ENCODE measurements around the gene TMEM164.
A peak's percentile ranks its signal among the peaks of the same experiment; 100 is the strongest.

TMEM164 gene

DNA sequence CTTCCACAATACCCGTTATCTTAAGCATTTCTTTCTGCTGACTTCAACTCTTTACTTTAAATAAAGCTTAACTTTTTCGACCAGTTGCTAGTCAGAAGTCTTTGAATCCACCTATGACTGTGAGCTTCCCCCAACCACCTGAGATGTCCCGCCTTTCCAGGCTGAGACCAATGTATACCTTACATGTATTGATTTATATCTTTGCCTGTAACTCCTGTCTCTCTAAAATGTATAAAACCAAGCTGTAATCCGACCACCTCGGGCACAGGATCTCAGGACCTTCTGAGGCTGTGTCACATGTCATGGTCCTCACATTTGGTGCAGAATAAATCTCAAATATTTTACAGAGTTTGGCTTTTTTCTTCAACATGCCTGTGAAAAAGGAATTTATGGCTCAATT lies 2.9 kb upstream of the TMEM164 start:
- H3K36me3 ChIP-seq (ENCODE audit: control insufficient read depth in 1 of 2, insufficient read depth in 2 of 2, low read length in 2 of 2): no peaks in the 10 kb centered on the region
- no peak overlapping the region for H3K23ac ChIP-seq (ENCODE audit: low read length)
- H3K27me3 ChIP-seq (ENCODE audit: insufficient read depth, low read length): no peaks in the 10 kb centered on the region
- no peak overlapping the region for H2BK5ac ChIP-seq (ENCODE audit: low read depth, low read length, poor library complexity)
- no peak overlapping the region for H3K9ac ChIP-seq (ENCODE audit: low read length)
- no peak overlapping the region for H2AFZ ChIP-seq (ENCODE audit: insufficient read depth, low read length, poor library complexity)
- peaks cover 9 to 24% of the 10 kb centered on the region in 2 experiments for H3K4me1 ChIP-seq (ENCODE audit: control insufficient read depth in 1 of 2, insufficient read depth in 2 of 2, low read length in 2 of 2)
- H3K79me2 ChIP-seq (ENCODE audit: control insufficient read depth, insufficient read depth, low read length, poor library complexity): peaks cover 4% of the 10 kb centered on the region
- H3K9me3 ChIP-seq (ENCODE audit: insufficient read depth, low read depth, low read length): no peaks in the 10 kb centered on the region
- no peak overlapping the region for H3K18ac ChIP-seq (ENCODE audit: low read length)
- no peak overlapping the region for H3K4me3 ChIP-seq (ENCODE audit: low read depth, low read length)
- H4K91ac ChIP-seq (ENCODE audit: low read depth, low read length): no peak overlapping the region
- no peak overlapping the region for H2AK5ac ChIP-seq (ENCODE audit: low read length)
- no peak overlapping the region for H4K8ac ChIP-seq (ENCODE audit: low read depth, low read length)
- H3K79me1 ChIP-seq (ENCODE audit: low read length): peaks cover 5% of the 10 kb centered on the region
- no peak overlapping the region for H3K4ac ChIP-seq (ENCODE audit: low read depth, low read length)
- no peak overlapping the region for H4K12ac ChIP-seq (ENCODE audit: low read depth, low read length)
- no peak overlapping the region for H2BK12ac ChIP-seq (ENCODE audit: low read length)
- no CpG with 5 or more reads among the region's 5 CpGs for WGBS (ENCODE audit: extremely low coverage, insufficient coverage, insufficient read length)
- no peak for DNase-seq
- H2BK120ac ChIP-seq (ENCODE audit: insufficient read depth, low read length, poor library complexity): no peak overlapping the region
- no peak overlapping the region for H3K14ac ChIP-seq (ENCODE audit: low read length)
- H3K4me2 ChIP-seq (ENCODE audit: low read length): no peak overlapping the region
- H3K27ac ChIP-seq (ENCODE audit: low read depth, low read length): no peak overlapping the region

GRCh38 chrX:110000847-110001713 lies 1.8 kb upstream of the TMEM164 start:
- DNase-seq: no peak
- H2BK5ac ChIP-seq (ENCODE audit: low read depth, low read length, poor library complexity): no peak overlapping the region
- H3K27ac ChIP-seq (ENCODE audit: low read depth, low read length): no peak overlapping the region
- H3K79me1 ChIP-seq (ENCODE audit: low read length): peaks cover 5% of the 10 kb centered on the region
- H3K4me3 ChIP-seq (ENCODE audit: low read depth, low read length): no peak overlapping the region
- H2AFZ ChIP-seq (ENCODE audit: insufficient read depth, low read length, poor library complexity): no peak overlapping the region
- H3K27me3 ChIP-seq (ENCODE audit: insufficient read depth, low read length): no peaks in the 10 kb centered on the region
- H3K4me2 ChIP-seq (ENCODE audit: low read length): no peak overlapping the region
- H3K79me2 ChIP-seq (ENCODE audit: control insufficient read depth, insufficient read depth, low read length, poor library complexity): peaks cover 4% of the 10 kb centered on the region
- H3K4me1 ChIP-seq (ENCODE audit: control insufficient read depth in 1 of 2, insufficient read depth in 2 of 2, low read length in 2 of 2): peaks cover 13 to 28% of the 10 kb centered on the region in 2 experiments
- no peak overlapping the region for H2BK120ac ChIP-seq (ENCODE audit: insufficient read depth, low read length, poor library complexity)
- H3K18ac ChIP-seq (ENCODE audit: low read length): no peak overlapping the region
- no peaks in the 10 kb centered on the region for H3K9me3 ChIP-seq (ENCODE audit: insufficient read depth, low read depth, low read length)
- H3K36me3 ChIP-seq (ENCODE audit: control insufficient read depth in 1 of 2, insufficient read depth in 2 of 2, low read length in 2 of 2): no peaks in the 10 kb centered on the region
- H4K12ac ChIP-seq (ENCODE audit: low read depth, low read length): no peak overlapping the region
- no peak overlapping the region for H4K91ac ChIP-seq (ENCODE audit: low read depth, low read length)
- H3K9ac ChIP-seq (ENCODE audit: low read length): no peak overlapping the region
- no CpG with 5 or more reads among the region's 16 CpGs for WGBS (ENCODE audit: extremely low coverage, insufficient coverage, insufficient read length)
- H4K8ac ChIP-seq (ENCODE audit: low read depth, low read length): no peak overlapping the region
- H3K14ac ChIP-seq (ENCODE audit: low read length): no peak overlapping the region
- no peak overlapping the region for H2AK5ac ChIP-seq (ENCODE audit: low read length)
- H3K23ac ChIP-seq (ENCODE audit: low read length): no peak overlapping the region
- no peak overlapping the region for H2BK12ac ChIP-seq (ENCODE audit: low read length)
- no peak overlapping the region for H3K4ac ChIP-seq (ENCODE audit: low read depth, low read length)

DNA sequence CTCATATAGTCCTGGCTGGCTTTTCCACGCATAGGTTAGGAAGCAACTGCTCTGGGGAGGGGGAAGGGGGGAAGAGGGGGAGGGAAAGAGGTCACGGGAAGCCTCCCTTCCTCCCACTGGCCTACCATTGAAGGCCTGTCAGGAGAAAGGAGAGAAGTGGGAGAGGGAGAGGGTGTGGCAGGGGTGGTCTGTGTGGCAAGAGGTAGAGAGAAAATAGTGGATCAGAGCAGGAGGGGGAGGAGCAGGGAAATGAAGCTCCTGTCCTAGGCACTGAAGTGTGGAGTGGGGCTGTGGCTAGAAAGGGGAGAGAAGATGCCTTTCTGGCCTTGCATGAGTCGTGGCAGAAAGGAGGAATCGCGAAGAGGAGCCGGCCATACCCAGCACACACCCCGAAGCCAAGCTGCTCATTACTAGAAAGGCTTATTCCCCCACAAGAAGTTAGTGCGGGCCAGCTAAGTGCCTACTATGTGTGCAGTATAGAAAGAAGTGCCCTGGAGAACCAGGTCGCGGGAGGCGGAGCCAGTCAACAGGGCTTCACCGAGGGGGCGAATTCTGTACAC lies 1.1 kb upstream of the TMEM164 start:
- Histone ChIP-seq H2AFZ (ENCODE audit: insufficient read depth, low read length, poor library complexity) (no peak overlapping the region), H3K79me2 (ENCODE audit: control insufficient read depth, insufficient read depth, low read length, poor library complexity) (peaks cover 4% of the 10 kb centered on the region), H3K9me3 (ENCODE audit: insufficient read depth, low read depth, low read length) (no peaks in the 10 kb centered on the region), H3K9ac (ENCODE audit: low read length) (no peak overlapping the region), H3K36me3 (ENCODE audit: control insufficient read depth in 1 of 2, insufficient read depth in 2 of 2, low read length in 2 of 2) (no peaks in the 10 kb centered on the region), H2BK120ac (ENCODE audit: insufficient read depth, low read length, poor library complexity) (no peak overlapping the region), H3K18ac (ENCODE audit: low read length) (no peak overlapping the region), H3K4me3 (ENCODE audit: low read depth, low read length) (peak overlapping the region; percentile 83), H3K23ac (ENCODE audit: low read length) (no peak overlapping the region), H3K4ac (ENCODE audit: low read depth, low read length) (no peak overlapping the region), H2BK5ac (ENCODE audit: low read depth, low read length, poor library complexity) (no peak overlapping the region), H3K14ac (ENCODE audit: low read length) (no peak overlapping the region), H2BK12ac (ENCODE audit: low read length) (no peak overlapping the region), H2AK5ac (ENCODE audit: low read length) (no peak overlapping the region), H4K91ac (ENCODE audit: low read depth, low read length) (no peak overlapping the region), H3K27ac (ENCODE audit: low read depth, low read length) (no peak overlapping the region), H3K4me2 (ENCODE audit: low read length) (peak overlapping the region; percentile 69), H4K12ac (ENCODE audit: low read depth, low read length) (no peak overlapping the region), H3K79me1 (ENCODE audit: low read length) (peaks cover 5% of the 10 kb centered on the region), H3K4me1 (ENCODE audit: control insufficient read depth in 1 of 2, insufficient read depth in 2 of 2, low read length in 2 of 2) (peaks cover 13 to 26% of the 10 kb centered on the region in 2 experiments), H4K8ac (ENCODE audit: low read depth, low read length) (peak overlapping the region; percentile 88), H3K27me3 (ENCODE audit: insufficient read depth, low read length) (no peaks in the 10 kb centered on the region)
- no peak for DNase-seq
- WGBS (ENCODE audit: extremely low coverage, insufficient coverage, insufficient read length): no CpG with 5 or more reads among the region's 13 CpGs

- H4K91ac ChIP-seq (ENCODE audit: low read depth, low read length): peak overlapping the region; percentile 45
- peak overlapping the region; percentile 71 for H3K9ac ChIP-seq (ENCODE audit: low read length)
- no peak overlapping the region for H3K27ac ChIP-seq (ENCODE audit: low read depth, low read length)
- H2AK5ac ChIP-seq (ENCODE audit: low read length): no peak overlapping the region
- peaks cover 13 to 21% of the 10 kb centered on the region in 2 experiments for H3K4me1 ChIP-seq (ENCODE audit: control insufficient read depth in 1 of 2, insufficient read depth in 2 of 2, low read length in 2 of 2)
- peak overlapping the region; percentile 52 for H4K12ac ChIP-seq (ENCODE audit: low read depth, low read length)
- H3K27me3 ChIP-seq (ENCODE audit: insufficient read depth, low read length): no peaks in the 10 kb centered on the region
- H3K79me1 ChIP-seq (ENCODE audit: low read length): peaks cover 5% of the 10 kb centered on the region
- peak overlapping the region; percentile 70 for H3K14ac ChIP-seq (ENCODE audit: low read length)
- no peaks in the 10 kb centered on the region for H3K9me3 ChIP-seq (ENCODE audit: insufficient read depth, low read depth, low read length)
- no peak for DNase-seq
- H3K23ac ChIP-seq (ENCODE audit: low read length): no peak overlapping the region
- no peaks in the 10 kb centered on the region for H3K36me3 ChIP-seq (ENCODE audit: control insufficient read depth in 1 of 2, insufficient read depth in 2 of 2, low read length in 2 of 2)
- no CpG with 5 or more reads among the region's 46 CpGs for WGBS (ENCODE audit: extremely low coverage, insufficient coverage, insufficient read length)
- no peak overlapping the region for H2BK12ac ChIP-seq (ENCODE audit: low read length)
- peak overlapping the region; percentile 86 for H2AFZ ChIP-seq (ENCODE audit: insufficient read depth, low read length, poor library complexity)
- H3K79me2 ChIP-seq (ENCODE audit: control insufficient read depth, insufficient read depth, low read length, poor library complexity): peaks cover 4% of the 10 kb centered on the region
- H4K8ac ChIP-seq (ENCODE audit: low read depth, low read length): peak overlapping the region; percentile 53
- no peak overlapping the region for H3K4ac ChIP-seq (ENCODE audit: low read depth, low read length)
- peak overlapping the region; percentile 46 for H2BK120ac ChIP-seq (ENCODE audit: insufficient read depth, low read length, poor library complexity)
- H3K4me3 ChIP-seq (ENCODE audit: low read depth, low read length): peak overlapping the region; percentile 81
- H2BK5ac ChIP-seq (ENCODE audit: low read depth, low read length, poor library complexity): peak overlapping the region; percentile 79
- H3K4me2 ChIP-seq (ENCODE audit: low read length): peak overlapping the region; percentile 87
- H3K18ac ChIP-seq (ENCODE audit: low read length): peak overlapping the region; percentile 82
These were observed 548 bp downstream of the TMEM164 start for GRCh38 chrX:110003167-110004156.
